Putamen (tissue), 1 donor: ENCODE measurements around the gene MTG1.
"Not testable (repeated sequence)": the region's sequence is repeated elsewhere in the genome, so short reads cannot be mapped to it uniquely, and the experiment has no call there.

Experiments used
- DNase-seq: peaks from one replicate; pipeline ENCODE4 v3.0.0-alpha.2; 2016; ENCODE audit warnings: low spot score

The MTG1 gene

DNA sequence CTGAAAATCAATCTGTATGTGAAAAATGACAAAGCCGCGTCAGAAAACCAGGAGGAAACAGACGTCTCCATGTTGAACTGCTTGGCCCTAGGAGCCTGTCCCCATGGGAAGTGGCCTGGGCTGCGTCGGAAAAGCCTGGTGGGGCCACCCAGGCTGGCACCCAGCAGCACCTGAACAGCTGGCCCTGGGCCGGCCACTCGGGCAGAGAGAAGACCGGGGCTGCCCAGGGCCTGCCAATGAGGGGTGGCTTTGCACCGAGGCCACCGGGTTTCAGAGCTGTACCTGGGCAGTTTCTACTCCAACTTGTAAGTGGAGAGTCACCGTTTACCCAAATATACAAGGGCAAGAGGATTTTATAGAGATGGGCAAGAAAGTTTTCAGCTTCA is 35.0 kb upstream of the MTG1 start:
- no peak for DNase-seq

DNA sequence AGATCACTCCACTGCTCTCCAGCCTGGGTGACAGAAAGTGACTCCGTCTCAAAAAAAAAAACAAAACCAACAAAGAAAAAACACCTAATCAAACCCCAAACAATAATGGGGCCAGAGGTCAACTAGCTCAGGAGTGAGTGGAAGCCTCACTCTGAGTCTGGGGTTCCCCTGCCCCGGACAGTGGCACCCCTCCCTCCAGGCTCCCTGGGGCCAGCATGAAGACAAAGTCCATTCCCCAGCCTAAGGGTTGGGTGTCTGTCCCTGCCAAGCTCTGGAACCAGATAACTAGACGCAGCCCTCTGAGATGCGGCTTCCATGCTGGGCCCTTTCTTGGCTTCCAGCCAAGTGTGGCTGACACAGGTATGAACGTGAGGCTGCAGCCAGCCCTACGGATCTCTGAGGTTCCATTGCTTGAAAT is 34.4 kb upstream of the MTG1 start:
- no peak for DNase-seq

DNA sequence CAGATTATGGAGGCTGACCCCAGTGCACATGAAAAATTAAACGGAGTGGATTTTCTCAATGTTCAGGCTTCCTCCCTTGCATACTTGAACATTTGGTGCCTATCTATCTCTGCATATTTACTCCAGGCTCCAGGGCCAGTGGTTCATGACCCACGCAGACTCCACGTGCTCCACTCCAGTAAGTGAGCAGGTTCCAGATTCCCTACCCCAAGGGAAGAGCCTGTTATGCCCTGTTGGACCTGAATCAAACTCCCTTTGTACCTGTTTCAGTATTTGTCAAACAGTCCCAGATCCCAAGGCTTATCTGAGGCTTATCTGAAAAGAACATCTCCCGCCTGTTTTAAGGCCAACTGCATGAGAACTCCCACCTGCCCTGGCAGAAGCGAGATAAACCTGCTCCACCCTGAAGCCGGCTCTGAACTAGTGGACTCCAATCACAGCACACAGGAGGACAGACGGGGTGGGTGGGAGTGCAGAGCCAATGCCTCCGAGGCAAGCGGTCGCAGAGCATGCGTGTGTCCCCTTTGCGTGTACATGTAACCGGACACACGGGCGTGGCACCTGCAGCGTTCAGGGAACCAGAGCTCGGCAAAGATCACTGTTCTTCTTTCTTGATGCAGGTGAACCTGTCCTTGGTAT is 33.9 kb upstream of the MTG1 start:
- no peak for DNase-seq

DNA sequence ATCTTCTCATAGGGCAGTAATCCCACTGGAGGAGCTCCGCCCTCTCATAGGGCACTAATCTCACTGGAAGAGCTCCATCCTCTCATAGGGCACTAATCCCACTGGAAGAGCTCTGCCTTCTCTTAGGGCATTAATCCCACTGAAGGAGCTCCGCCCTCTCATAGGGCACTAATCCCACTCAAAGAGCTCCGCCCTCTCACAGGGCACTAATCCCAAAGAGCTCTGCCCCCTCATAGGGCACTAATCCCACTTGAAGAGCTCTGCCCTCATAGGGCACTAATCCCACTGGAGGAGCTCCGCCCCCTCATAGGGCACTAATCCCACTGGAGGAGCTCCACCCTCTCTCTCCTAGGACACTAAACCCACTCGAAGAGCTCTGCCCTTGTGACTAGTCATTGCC is 32.7 kb upstream of the MTG1 start:
- no peak for DNase-seq

DNA sequence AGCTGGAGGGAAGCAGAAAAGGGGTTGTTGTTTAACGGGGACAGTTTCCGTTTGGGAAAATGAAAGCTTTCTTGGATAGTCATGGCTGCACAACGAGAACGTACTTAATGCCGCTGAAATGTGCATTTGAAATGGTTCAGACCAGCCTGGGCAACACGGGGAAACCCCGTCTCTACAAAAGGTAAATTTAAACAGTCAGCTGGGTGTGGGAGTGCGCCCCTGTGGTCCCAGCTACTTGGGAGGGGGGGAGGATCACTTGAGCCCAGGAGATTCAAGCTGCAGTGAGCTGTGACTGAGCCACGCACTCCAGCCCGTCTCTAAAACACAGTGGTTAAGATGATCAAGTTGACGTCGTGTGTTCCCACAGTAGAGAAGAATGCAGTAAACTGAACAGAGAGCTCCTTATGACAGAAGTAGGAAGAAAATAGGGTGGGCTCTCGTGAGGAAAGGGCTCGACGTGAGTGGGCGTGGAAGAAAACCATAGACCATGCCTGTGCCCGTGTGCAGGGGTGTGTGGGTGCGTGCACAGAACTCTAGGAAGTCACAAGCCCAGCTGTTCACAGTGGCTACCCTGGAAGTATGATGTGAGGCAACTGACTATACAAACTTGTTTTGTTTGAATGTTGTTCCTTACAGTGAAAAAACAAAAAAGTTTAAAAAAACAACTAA is 32.0 kb upstream of the MTG1 start:
- DNase-seq: no peak

DNA sequence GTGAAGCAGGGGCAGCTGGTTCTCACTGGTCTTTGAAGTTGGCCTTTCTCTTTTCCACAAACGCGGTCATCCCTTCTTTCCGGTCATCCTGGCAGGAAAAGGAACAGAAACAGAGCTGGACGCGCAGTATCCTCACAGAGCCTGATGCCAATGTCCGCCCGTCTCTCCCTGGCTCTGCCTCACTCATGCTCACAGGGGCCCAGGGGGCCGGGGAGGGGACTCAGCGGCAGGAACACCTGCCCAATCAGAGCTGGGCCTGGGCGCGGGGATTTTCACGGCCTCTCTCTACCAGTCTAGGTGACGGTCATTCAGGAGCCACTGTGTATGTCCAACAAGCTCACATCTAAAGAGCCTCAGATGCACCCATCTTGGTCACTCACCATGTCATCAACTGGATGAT is 31.1 kb upstream of the MTG1 start:
- DNase-seq: no peak

DNA sequence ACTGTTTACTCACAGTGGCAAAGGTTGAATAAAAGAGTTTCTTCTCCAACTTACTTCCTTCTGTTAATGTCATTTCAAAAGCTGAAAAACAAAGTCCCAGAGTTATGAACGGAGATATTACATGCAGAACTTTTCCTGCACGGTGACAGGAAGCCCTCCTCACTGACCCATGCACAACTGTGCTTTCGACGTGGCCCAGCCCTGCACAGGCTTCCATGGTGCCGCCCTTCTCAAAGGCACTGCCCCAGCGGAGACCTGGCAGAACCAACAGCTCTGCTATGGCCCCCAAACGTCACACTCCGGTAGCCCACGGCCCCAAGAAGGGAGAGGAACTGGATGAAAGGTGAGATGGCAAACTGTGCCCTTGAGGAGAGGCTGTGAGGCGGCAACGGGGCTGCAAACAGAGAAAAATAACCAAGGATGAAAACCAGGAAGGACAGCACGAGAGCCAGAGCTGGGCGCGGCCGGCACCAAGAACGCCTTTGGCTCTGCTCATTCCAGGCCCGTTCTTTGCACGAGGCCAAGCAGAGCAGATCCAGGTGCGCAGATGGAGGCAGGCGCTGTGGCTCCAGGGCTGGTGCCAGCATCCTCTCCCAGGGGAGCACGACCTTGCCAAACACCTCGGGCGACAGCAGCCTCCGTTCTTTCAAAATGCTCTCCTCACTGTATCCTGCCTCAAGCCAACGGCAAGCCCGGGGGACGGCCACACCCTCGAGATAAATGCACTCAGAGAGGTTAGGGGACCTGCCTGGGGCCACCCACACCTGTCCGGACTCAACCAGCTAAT is 29.1 kb upstream of the MTG1 start:
- no peak for DNase-seq

DNA sequence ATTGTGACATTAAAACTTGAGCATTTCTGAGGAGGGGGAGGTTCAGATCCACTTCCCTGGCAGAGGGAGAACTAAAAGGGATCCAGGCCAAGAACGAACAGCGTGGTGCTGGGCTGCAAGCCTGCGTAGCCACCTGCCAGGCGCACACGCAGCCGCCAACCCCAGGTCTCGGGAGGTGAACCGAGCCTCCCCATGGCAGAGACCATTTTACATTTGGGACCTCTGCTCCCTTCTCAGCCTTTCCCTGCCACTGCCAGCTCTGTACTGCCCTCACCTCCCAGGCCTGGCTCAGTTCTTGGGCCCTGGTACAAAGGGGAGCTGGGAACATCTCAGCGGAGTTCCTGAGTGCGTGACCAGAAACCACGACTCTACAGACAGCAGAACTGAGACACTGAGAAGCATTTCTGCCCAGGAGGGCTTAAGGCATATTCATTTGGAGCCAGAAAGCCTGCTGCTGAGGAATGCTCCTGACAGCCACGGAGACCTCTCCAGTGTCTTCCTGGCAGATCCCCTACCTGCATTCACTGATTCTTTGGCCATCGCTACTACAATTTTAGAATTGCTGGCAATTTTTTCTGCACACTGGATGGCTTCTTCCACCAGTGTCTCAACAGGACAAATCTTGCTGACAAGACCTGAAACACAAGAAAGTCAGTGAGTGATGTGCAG is 28.4 kb upstream of the MTG1 start:
- no peak for DNase-seq

DNA sequence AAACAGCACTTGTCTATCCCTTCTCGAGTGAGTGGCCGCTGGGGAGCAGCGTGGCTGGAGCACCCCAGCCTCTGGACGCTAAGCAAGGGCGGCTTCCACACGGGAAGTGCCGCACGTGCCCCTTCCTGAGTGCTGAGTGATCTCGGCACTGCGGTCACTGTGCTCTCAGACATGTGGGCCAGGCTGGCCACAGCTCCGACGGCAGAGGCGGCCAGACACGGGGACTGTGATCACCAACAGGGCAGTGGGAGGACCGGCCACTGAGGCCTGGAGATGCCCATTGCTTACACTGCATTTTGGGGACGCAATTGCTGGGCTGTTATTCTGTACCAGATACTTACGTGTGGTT is 27.9 kb upstream of the MTG1 start:
- DNase-seq: no peak

DNA sequence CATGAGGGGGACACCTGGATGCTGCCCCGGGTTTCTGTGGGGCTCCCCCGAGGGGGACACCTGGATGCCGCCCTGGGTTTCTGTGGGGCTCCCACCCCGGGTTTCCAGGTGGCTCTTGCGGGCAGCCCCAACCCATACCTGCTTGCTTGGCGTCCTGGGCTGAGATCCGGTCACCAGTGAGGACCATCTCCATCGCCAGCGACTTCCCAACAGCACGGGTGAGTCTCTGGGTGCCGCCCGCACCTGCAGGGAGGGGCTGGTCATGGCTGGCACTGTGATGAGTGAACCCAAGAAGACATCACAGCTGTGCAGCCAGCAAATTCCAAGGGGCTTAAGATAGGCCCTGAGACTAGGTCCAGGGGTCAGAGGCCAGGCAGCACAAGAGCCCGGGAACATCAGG is 27.2 kb upstream of the MTG1 start:
- DNase-seq: no peak

DNA sequence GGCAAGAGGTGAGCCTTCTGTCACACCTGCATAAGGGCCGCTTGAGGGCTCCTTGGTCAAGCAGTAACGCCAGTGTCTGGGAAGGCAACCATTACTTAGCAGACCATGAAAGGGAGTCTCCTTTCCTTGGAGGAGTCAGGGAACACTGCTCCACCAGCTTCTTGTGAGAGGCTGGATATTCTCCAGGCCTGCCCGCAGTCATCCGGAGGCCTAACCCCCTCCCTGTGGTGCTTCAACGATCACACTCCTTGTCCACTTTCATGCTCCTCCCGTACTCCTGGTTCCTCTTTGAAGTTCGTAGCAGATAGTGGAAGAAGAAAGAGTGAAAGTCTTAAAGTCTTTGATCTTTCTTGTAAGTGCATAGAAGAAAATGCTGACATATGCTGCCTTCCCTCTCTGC is 26.5 kb upstream of the MTG1 start:
- not testable (repeated sequence) for DNase-seq

DNA sequence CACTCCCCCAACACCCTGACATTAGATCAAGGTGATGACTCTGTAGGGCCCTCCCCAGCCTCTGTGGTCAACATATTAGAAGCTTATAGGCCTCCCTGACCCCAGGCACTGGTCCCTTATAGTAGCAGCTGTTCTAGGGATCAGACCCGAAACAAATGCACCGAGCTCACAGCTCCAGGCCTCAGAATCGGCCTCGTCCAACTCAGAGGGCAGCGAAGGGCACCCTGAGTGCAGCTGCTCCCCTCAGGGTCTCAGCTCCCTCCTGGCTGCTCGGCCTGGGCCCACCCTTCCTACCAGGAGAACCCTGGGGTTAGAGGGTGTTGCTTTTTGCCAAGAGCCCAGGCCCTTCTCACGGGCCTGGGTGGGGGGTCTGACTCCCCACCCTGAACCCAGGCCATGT is 25.8 kb upstream of the MTG1 start:
- no peak for DNase-seq

DNA sequence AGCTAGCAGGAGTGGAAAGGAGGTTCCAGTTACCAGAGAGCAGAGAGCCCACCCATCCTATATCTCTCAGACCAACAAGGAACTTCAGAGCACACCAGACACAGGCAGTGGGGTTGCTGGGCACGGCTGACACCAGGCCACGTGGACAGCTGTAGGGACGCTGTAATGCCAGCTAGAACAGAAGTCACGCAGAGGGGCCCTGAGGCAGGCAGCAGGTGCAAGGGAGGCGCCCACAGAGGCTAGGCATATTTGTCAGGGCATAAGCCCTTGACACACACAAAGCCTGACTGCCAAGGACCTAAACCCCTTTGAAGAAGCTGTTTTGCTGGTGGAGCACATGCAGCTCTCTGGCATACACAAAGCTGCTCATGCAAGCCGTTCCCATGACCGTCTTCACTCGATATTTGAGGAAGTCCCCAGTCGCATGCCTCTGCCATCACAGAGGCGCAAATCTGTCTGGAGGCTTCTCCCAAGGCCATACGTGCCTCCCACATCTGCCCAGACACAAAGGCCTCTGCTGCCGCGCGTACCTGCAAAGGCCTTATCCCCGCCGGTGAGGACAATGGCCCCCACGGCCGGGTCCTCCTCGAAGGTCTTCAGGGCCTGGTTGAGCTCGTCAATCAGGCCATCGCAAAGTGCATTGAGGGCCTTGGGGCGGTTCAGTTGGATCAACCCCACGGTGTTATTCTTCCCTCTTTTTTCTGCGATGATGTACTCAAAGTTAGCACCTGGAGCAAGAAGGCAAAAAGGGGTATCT is 23.7 kb upstream of the MTG1 start:
- DNase-seq: no peak

DNA sequence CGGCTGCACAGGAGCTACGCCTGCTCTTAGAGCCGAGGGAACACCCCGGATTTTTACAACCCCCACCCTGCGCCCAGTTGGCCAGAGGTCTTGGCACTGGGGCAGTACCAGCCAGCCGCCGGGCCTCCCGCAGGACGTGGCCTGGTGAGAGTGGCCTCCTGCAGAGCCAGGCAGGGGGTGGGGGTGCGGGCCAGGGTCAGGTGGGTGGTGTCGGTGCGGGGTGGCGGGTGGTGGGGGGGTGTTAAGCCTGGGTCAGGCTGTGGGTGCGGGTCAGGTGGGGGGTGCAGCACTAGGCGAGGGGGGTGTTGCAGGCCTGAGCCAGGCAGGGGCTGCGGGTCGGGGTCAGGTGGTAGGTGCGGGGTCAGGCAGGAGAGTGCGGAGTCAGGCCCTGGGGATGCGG is 21.4 kb upstream of the MTG1 start:
- DNase-seq: no peak

DNA sequence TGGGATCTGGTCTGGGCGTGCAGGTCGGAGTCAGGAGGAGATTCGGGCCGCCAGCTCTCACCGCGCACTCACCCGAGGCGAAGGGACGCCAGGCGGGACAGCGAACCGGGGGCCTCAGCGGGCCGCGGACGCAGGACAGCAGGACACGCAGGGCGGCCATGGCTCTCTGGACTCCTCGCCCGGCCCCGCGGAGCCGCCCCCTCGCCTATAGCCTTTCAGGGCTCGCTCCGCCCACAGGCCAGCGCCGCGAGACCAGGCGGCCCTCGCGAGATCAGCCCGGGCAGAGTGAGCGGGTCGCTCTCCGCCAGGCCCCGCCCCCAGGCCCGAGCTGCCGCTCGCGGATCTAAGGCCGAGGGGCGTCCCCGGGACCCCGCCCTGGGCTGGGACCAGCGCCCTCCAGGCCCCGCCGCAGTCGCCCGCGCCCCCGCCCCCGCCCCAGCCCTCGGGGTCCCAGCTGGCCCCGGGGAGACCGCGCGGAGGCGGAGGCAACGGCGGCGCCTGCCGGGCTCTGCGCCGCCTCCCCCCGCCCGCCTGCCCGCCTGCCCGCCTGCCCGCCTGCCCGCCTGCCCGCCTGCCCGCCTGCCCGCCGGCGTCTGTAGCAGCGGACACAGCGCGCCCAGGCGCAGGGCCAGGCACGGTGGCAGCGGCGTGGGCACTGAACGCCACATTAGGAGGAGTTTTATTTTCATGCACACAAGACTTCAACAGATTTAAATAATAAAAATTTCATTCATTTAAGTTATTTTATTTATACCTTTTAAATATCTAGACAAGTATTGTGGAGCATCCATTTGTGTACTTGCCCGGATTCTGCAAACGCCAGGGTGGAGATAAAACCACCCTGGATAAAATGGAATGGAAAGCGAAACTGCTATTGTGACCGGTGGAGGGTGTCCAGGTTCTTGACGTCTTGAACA is 20.5 kb upstream of the MTG1 start, which contains the start of gene ECHS1:
Gene ECHS1, minus strand, starts transcription at position 181 of the 917 bp plus-strand sequence. Its CDS starts 21 bp downstream, at position 160.
- peak; percentile 94 for DNase-seq

DNA sequence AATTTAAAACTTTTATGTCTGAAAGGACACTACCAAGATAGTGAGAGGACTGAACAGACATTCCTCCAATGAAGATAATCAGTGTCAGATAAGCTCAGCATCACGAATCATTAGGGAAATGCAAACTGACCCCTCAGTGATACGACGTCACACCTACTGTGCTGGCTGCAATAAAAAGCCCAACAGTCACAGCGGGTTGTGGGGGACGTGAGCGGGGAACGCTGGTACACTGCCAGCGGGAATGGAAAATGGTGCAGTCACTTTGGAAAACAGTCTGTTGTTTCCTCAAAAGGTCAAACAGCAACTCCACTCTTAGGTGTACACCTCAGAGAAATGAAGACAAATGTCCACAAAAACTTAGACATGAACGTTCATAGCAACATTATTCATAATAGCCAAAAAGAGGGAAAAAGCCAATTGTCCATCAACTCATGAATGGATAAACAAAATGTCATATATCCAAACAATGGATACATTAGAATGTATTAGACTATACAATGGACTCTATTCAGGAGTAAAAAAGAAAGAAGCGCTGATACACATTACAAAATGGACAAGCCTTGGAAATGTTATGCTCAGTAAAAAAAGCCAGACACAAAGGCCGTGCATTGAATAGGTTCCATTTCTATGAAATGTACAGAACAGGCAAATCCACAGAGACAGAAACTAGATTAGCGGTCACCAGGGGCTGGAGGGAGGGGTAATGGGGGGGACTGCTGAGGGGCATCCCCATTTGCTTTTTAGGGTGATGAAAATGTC is 18.4 kb upstream of the MTG1 start:
- DNase-seq: no peak

DNA sequence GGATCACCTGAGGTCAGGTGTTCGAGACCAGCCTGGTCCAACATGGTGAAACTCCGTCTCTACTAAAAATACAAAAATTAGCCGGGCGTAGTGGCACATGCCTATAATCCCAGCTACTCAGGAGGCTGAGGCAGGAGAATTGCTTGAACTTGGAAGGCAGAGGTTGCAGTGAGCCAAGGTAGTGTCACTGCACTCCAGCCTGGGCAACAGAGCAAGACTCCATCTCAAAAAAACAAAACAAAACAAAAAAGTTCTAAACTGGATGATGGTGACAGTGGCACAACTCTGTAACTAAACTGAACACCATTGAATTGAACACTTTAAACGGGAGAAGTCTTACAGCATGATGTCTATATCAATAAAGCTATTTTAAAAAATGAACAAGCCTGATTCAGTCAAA is 17.8 kb upstream of the MTG1 start:
- not testable (repeated sequence) for DNase-seq

DNA sequence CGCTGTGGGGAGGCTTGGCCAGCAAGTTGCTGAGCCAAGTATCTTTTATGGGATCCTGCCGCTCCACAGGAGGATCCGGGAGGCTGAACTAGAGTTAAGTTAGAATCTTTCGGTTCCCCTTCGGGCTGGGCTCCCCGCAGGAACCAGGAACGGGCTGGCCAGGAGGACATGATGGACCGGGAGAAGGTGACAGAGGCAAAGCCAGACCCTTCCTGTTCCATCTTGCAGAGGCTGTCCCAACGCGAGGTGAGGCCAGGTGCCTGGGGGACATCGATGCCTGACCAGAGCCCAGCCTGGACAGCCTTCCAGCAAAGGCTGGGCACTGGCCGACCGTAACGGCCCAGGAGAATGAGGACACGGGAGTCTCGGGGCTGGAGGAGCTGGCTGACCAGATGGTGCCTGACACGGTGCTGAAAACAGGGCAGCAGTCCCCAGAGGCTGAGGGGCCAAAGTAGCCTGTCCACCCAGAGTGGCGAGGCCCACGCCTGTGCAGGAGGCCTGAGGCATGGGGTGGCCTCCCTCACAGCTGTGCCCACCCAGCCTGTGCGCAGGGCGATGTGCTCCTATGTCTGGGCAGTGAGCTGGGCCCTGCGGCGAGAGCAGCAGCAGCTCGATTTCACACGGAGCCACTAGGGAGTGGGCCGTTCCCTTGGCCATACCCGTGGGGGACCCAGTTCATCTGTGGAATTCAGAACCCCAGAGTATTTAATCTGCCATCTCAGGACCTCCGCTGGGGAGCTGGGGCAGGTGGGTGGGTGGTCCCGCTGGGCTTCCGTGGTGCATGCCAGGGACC is 16.7 kb upstream of the MTG1 start:
- DNase-seq: no peak

DNA sequence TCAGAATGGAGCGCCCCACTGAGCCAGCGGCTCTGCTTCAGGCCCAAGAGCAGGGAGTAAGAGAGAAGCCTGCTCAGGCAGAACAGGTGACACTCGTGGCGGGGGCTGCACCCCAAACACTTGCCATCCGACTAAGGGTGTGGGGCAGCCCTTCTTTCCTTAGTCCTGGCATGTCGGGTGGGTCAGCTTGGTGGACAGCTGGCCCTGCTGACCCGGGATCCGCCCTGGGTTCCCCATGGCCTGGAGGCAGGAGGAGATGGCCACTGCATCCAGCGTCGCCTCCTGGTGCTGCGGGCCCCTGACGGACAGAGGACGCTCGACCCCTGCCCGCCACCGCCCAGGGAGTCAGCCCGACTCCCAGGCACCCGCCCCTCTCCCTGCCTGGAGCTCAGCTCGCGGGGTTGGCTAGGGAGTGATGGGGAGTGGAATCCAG is 16.1 kb upstream of the MTG1 start:
- DNase-seq: no peak
